HepG2 (cell line): ENCODE measurements around the gene STK25. TPM values are rescaled to one million over a fixed set of nuclear protein-coding genes. Genes with fewer than 3 reads are reported as not detected.

Source experiments
- CBX5 ChIP-seq: sonication (generic); formaldehyde crosslinking; IDR thresholded peaks from 2 replicates; pipeline ENCODE4 v1.4.0; 2020; ENCODE audit warnings: missing genetic modification reagents, borderline replicate concordance
- DPF2 ChIP-seq: sonication (generic); formaldehyde crosslinking; IDR thresholded peaks from 2 replicates; pipeline ENCODE4 v1.4.0; 2020; ENCODE audit warnings: mild to moderate bottlenecking, low read depth, missing genetic modification reagents, borderline replicate concordance
- FOXC1 ChIP-seq: sonication (generic); formaldehyde crosslinking; IDR thresholded peaks from 2 replicates; pipeline ENCODE4 v1.8.0; 2022; ENCODE audit warnings: mild to moderate bottlenecking, missing genetic modification reagents, borderline replicate concordance
- FOXK1 ChIP-seq: sonication (generic); formaldehyde crosslinking; IDR thresholded peaks from 2 replicates; pipeline ENCODE4 v1.4.0; 2020; ENCODE audit warnings: low read depth, missing genetic modification reagents, borderline replicate concordance
- KMT2B ChIP-seq: IDR thresholded peaks from 2 replicates; pipeline ENCODE4 v1.6.1; 2016; ENCODE audit warnings: missing genetic modification reagents, missing compliant biosample characterization
- MTA1 ChIP-seq: sonication (generic); formaldehyde crosslinking; IDR thresholded peaks from 2 replicates; pipeline ENCODE4 v1.4.0; 2020; ENCODE audit warnings: missing genetic modification reagents, mild to moderate bottlenecking, borderline replicate concordance
- MYC ChIP-seq: sonication (generic); formaldehyde crosslinking; IDR thresholded peaks from 2 replicates; pipeline ENCODE4 v1.9.0; 2021; ENCODE audit warnings: missing genetic modification reagents, borderline replicate concordance
- NBN ChIP-seq: fragments of 450-650 bp; conservative IDR thresholded peaks from 2 replicates; pipeline ENCODE4 v1.6.1; 2017
- RAD21 ChIP-seq: fragments of 450-650 bp; formaldehyde crosslinking; IDR thresholded peaks from 2 replicates; pipeline ENCODE4 v1.5.0; 2020; ENCODE audit warnings: mild to moderate bottlenecking
- RXRA ChIP-seq: sonication (generic); formaldehyde crosslinking; IDR thresholded peaks from 2 replicates; pipeline ENCODE4 v1.5.1; 2020; ENCODE audit warnings: missing genetic modification reagents
- U2AF2 ChIP-seq: fragments of 200-400 bp; formaldehyde crosslinking; IDR thresholded peaks from 2 replicates; pipeline ENCODE4 v1.6.1; 2017; ENCODE audit warnings: low read depth, mild to moderate bottlenecking, low read length
- polyA plus RNA-seq, 8 experiments: library from polyadenylated mRNA; depleted of rRNA in 3 of 8; stranded (reverse) in 7 of 8; unstranded in 1 of 8; fragments of >200 nt; fragmentation: Illumina TruSeq in 4 of 8; extraction: Trizol in 4 of 8; gene quantifications; 2 replicates each; pipeline versions ENCODE4 v1.2.1 to v1.2.3, GENCODE V29; 2011 to 2016; ENCODE audit warnings: low read depth in 4 of 8, missing spikeins in 1 of 8, mixed read lengths in 1 of 8; ENCODE audit not compliant: insufficient read depth in 1 of 8
- total RNA-seq, 5 experiments: library from RNA; depleted of rRNA; stranded (reverse); fragments of >200 nt; fragmentation: Illumina TruSeq; extraction: Trizol; gene quantifications; 2 replicates each; pipeline ENCODE4 v1.2.3, GENCODE V29; 2016; ENCODE audit warnings: low read depth in 1 of 5
- TF ChIP-seq, protein P1 (sequence below): sonication (generic); formaldehyde crosslinking; IDR thresholded peaks from 2 replicates; pipeline ENCODE4 v1.4.0; 2020; ENCODE audit warnings: mild to moderate bottlenecking, missing genetic modification reagents
- TF ChIP-seq, protein P2 (sequence below): sonication (generic); formaldehyde crosslinking; conservative IDR thresholded peaks from 2 replicates; pipeline ENCODE4 v1.8.1; 2023; ENCODE audit warnings: missing genetic modification reagents
- TF ChIP-seq, protein P3 (sequence below): sonication (generic); IDR thresholded peaks from 2 replicates; pipeline ENCODE4 v1.6.1; 2016; ENCODE audit warnings: low read depth, borderline replicate concordance
- TF ChIP-seq, protein P4 (sequence below): sonication (generic); formaldehyde crosslinking; IDR thresholded peaks from 2 replicates; pipeline ENCODE4 v1.5.0; 2020; ENCODE audit warnings: mild to moderate bottlenecking, missing genetic modification reagents
- TF ChIP-seq, protein P5 (sequence below): sonication (generic); formaldehyde crosslinking; IDR thresholded peaks from 2 replicates; pipeline ENCODE4 v1.5.1; 2020; ENCODE audit warnings: mild to moderate bottlenecking, moderate library complexity, missing genetic modification reagents
- TF ChIP-seq, protein P6 (sequence below): sonication (generic); formaldehyde crosslinking; IDR thresholded peaks from 2 replicates; pipeline ENCODE4 v1.4.0; 2020; ENCODE audit warnings: missing genetic modification reagents, mild to moderate bottlenecking, borderline replicate concordance

The STK25 gene
- total and polyA plus RNA-seq, 2 of the 13 experiments (the other 11 are each of a cell fraction or from before 2014, with no cell fraction given), result 177 to 481 TPM

DNA sequence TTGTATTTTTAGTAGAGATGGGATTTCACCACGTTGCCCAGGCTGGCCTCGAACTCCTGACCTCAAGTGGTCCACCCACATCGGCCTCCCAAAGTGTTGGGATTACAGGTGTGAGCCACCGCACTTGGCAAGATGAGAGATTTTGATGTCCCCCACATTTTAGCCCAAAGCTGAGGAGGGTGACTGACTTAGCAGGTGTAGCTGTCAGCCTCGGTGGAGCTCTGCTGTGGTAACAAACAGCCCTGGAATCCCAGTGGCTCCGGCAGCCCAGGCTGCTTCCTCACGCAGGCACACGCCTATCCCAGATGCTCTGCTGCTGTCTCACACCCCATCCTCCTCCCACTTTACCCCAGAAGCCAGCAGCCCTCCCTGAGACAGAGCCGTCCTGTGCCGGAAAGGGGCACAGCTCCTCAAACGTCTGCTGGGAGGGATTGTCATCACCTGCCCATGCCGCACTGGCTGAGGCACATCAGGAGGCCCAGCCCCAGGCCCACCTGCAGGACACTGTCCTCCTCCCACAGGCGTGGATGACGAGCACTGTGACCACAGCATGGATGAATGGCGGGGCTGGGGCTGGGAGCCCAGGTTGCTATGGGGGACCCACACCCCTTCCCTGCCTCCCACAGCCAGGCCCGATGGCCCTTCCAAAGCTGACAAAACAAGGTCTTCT, 39.5 kb upstream of the STK25 start (continued):
- TF ChIP-seq, protein P1, sequence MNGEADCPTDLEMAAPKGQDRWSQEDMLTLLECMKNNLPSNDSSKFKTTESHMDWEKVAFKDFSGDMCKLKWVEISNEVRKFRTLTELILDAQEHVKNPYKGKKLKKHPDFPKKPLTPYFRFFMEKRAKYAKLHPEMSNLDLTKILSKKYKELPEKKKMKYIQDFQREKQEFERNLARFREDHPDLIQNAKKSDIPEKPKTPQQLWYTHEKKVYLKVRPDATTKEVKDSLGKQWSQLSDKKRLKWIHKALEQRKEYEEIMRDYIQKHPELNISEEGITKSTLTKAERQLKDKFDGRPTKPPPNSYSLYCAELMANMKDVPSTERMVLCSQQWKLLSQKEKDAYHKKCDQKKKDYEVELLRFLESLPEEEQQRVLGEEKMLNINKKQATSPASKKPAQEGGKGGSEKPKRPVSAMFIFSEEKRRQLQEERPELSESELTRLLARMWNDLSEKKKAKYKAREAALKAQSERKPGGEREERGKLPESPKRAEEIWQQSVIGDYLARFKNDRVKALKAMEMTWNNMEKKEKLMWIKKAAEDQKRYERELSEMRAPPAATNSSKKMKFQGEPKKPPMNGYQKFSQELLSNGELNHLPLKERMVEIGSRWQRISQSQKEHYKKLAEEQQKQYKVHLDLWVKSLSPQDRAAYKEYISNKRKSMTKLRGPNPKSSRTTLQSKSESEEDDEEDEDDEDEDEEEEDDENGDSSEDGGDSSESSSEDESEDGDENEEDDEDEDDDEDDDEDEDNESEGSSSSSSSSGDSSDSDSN, result no peak
- TF ChIP-seq RAD21 (CRISPR knock-in tag) (no peak), FOXC1 (peak; percentile 19; the same call in 1 of the 2 replicates), CBX5 (CRISPR knock-in tag) (no peak), NBN (no peak), MYC (CRISPR knock-in tag) (no peak; the same call in 1 of the 2 replicates), DPF2 (CRISPR knock-in tag) (no peak), U2AF2 (no peak), RXRA (CRISPR knock-in tag) (no peak), KMT2B (no peak), FOXK1 (no peak), MTA1 (CRISPR knock-in tag) (no peak)
- TF ChIP-seq, protein P2, sequence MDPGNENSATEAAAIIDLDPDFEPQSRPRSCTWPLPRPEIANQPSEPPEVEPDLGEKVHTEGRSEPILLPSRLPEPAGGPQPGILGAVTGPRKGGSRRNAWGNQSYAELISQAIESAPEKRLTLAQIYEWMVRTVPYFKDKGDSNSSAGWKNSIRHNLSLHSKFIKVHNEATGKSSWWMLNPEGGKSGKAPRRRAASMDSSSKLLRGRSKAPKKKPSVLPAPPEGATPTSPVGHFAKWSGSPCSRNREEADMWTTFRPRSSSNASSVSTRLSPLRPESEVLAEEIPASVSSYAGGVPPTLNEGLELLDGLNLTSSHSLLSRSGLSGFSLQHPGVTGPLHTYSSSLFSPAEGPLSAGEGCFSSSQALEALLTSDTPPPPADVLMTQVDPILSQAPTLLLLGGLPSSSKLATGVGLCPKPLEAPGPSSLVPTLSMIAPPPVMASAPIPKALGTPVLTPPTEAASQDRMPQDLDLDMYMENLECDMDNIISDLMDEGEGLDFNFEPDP (CRISPR knock-in tag), result no peak
- TF ChIP-seq, protein P3, sequence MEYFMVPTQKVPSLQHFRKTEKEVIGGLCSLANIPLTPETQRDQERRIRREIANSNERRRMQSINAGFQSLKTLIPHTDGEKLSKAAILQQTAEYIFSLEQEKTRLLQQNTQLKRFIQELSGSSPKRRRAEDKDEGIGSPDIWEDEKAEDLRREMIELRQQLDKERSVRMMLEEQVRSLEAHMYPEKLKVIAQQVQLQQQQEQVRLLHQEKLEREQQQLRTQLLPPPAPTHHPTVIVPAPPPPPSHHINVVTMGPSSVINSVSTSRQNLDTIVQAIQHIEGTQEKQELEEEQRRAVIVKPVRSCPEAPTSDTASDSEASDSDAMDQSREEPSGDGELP, result no peak
- TF ChIP-seq, protein P4, sequence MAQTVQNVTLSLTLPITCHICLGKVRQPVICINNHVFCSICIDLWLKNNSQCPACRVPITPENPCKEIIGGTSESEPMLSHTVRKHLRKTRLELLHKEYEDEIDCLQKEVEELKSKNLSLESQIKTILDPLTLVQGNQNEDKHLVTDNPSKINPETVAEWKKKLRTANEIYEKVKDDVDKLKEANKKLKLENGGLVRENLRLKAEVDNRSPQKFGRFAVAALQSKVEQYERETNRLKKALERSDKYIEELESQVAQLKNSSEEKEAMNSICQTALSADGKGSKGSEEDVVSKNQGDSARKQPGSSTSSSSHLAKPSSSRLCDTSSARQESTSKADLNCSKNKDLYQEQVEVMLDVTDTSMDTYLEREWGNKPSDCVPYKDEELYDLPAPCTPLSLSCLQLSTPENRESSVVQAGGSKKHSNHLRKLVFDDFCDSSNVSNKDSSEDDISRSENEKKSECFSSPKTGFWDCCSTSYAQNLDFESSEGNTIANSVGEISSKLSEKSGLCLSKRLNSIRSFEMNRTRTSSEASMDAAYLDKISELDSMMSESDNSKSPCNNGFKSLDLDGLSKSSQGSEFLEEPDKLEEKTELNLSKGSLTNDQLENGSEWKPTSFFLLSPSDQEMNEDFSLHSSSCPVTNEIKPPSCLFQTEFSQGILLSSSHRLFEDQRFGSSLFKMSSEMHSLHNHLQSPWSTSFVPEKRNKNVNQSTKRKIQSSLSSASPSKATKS (CRISPR knock-in tag), result no peak
- TF ChIP-seq, protein P5, sequence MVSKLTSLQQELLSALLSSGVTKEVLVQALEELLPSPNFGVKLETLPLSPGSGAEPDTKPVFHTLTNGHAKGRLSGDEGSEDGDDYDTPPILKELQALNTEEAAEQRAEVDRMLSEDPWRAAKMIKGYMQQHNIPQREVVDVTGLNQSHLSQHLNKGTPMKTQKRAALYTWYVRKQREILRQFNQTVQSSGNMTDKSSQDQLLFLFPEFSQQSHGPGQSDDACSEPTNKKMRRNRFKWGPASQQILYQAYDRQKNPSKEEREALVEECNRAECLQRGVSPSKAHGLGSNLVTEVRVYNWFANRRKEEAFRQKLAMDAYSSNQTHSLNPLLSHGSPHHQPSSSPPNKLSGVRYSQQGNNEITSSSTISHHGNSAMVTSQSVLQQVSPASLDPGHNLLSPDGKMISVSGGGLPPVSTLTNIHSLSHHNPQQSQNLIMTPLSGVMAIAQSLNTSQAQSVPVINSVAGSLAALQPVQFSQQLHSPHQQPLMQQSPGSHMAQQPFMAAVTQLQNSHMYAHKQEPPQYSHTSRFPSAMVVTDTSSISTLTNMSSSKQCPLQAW (CRISPR knock-in tag), result peak; percentile 26; the same call in 1 of the 2 replicates
- TF ChIP-seq, protein P6, sequence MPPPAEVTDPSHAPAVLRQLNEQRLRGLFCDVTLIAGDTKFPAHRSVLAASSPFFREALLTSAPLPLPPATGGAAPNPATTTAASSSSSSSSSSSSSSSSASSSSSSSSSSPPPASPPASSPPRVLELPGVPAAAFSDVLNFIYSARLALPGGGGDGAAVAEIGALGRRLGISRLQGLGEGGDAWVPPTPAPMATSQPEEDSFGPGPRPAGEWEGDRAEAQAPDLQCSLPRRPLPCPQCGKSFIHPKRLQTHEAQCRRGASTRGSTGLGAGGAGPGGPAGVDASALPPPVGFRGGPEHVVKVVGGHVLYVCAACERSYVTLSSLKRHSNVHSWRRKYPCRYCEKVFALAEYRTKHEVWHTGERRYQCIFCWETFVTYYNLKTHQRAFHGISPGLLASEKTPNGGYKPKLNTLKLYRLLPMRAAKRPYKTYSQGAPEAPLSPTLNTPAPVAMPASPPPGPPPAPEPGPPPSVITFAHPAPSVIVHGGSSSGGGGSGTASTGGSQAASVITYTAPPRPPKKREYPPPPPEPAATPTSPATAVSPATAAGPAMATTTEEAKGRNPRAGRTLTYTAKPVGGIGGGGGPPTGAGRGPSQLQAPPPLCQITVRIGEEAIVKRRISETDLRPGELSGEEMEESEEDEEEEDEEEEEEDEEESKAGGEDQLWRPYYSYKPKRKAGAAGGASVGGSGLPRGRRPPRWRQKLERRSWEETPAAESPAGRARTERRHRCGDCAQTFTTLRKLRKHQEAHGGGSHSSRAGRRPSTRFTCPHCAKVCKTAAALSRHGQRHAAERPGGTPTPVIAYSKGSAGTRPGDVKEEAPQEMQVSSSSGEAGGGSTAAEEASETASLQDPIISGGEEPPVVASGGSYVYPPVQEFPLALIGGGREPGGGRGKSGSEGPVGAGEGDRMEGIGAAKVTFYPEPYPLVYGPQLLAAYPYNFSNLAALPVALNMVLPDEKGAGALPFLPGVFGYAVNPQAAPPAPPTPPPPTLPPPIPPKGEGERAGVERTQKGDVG (CRISPR knock-in tag), result no peak
